Smooth muscle cell of bladder (primary cell): ENCODE data around the gene PDIA4. TPM values are rescaled to one million over a fixed set of nuclear protein-coding genes. Genes with fewer than 3 reads are reported as not detected.

Source experiments
- total RNA-seq: library from RNA; depleted of rRNA; stranded (reverse); fragments of >200 nt; gene quantifications from 2 replicates; pipeline ENCODE4 v1.2.3, GENCODE V29; 2014

Gene PDIA4
- total RNA-seq: 422 and 623 TPM in 2 replicates

GRCh38 chr7:149028346-149029109 lies at the start of gene PDIA4:
Gene PDIA4, minus strand, starts transcription at chr7:149028505. Its CDS starts 97 bp downstream, at chr7:149028408.

Other genes starting within 250 kb of the PDIA4 start
- 2.8 and 3.1 TPM in 2 replicates for gene EZH2, start 144.2 kb downstream of the PDIA4 start, total RNA-seq
- gene ZNF786, start 62.2 kb upstream of the PDIA4 start, total RNA-seq: 3.0 and 4.9 TPM in 2 replicates
- gene ZNF425, start 97.8 kb upstream of the PDIA4 start, total RNA-seq: 4.4 and 5.8 TPM in 2 replicates
- 4.1 and 5.5 TPM in 2 replicates for gene ZNF398, start 118.9 kb upstream of the PDIA4 start, total RNA-seq
- gene ZNF282, start 167.0 kb upstream of the PDIA4 start, total RNA-seq: 14.6 and 15.1 TPM in 2 replicates
- gene ZNF212, start 211.1 kb upstream of the PDIA4 start, total RNA-seq: 2.1 and 3.9 TPM in 2 replicates
- gene ZNF783, start 233.7 kb upstream of the PDIA4 start, total RNA-seq: 9.1 and 12.5 TPM in 2 replicates